GM18499 (cell line): ENCODE data around the gene MACF1.

Experiments
- ATAC-seq: cut with Tn5 transposase; IDR thresholded peaks from one replicate; pipeline ENCODE4 v1.9.1; 2021; ENCODE audit warnings: moderate number of reproducible peaks; ENCODE audit not compliant: insufficient read depth, unreplicated experiment

Gene MACF1

DNA sequence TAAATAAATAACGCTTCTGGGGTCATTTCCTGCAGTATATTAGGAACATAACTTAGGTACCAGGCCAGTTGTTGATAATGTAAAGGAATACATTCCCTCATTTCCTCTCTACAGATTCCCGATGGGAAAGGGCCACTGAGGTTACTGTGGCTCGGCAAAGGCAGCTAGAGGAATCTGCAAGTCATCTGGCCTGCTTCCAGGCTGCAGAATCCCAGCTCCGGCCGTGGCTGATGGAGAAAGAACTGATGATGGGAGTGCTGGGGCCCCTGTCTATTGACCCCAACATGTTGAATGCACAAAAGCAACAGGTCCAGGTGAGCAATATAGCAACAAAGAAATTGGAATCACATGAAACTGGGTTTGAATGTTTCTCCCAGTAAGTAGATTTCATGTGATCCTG is 177.3 kb downstream of the MACF1 start:
- ATAC-seq: no peak

DNA sequence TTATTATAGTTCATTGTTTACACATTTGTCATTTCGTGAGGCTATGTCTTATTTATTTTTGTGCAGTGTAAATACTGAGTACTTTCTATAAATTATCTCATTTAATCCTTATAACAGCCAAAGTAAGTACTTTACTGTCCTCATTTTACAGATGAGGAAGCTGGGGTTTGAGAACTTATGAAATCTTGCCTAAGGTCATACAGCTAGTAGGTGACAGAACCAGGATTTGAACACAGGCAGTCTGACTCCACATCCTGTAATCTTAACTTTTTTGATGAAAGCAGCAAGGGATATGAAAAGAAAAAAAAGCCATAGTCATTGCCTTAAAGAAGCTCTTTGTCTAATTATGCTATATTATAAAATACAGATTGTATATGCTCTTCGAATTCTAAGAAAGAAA is 179.8 kb downstream of the MACF1 start:
- ATAC-seq: no peak

DNA sequence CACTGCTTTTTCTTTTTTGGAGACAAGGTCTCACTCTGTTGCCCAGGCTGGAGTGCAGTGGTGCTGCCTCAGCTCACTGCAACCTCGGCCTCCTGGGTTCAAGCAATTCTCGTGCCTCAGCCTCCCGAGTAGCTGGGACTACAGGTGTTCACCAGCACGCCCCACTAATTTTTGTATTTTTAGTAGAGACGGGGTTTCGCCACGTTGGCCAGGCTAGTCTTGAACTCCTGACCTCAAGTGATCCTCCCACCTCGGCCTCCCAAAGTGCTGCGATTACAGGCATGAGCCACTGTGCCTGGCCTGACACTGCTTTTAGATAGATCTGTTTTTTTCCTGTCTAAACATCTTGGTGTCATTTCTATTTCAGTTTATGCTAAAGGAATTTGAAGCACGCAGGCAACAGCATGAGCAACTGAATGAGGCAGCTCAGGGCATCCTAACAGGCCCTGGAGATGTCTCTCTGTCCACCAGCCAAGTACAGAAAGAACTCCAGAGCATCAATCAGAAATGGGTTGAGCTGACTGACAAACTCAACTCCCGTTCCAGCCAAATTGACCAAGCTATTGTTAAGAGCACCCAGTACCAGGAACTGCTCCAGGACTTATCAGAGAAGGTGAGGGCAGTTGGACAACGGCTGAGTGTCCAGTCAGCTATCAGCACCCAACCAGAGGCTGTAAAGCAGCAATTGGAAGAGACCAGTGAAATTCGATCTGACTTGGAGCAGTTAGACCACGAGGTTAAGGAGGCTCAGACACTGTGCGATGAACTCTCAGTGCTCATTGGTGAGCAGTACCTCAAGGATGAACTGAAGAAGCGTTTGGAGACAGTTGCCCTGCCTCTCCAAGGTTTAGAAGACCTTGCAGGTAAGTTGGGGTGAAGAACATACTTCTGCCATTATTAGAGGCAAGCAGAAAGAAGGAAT is 180.8 kb downstream of the MACF1 start:
- ATAC-seq: no peak

DNA sequence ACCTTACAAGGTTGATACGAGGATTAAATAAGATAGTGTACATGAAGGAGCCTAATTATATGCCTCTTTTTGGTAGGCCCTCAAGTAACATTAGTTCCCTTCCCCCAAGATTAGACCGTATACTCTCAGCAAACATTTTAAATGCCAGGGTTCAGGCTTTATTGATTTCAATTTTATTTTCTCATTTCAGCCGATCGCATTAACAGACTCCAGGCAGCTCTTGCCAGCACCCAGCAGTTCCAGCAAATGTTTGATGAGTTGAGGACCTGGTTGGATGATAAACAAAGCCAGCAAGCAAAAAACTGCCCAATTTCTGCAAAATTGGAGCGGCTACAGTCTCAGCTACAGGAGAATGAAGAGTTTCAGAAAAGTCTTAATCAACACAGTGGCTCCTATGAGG is 182.5 kb downstream of the MACF1 start:
- ATAC-seq: no peak

DNA sequence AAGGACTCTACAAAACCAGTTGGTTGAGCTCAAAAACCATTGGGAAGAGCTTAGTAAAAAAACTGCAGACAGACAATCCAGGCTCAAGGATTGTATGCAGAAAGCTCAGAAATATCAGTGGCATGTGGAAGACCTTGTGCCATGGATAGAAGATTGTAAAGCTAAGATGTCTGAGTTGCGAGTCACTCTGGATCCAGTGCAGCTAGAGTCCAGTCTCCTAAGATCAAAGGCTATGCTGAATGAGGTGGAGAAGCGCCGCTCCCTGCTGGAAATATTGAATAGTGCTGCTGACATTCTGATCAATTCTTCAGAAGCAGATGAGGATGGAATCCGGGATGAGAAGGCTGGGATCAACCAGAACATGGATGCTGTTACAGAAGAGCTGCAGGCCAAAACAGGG is 183.0 kb downstream of the MACF1 start:
- no peak for ATAC-seq

DNA sequence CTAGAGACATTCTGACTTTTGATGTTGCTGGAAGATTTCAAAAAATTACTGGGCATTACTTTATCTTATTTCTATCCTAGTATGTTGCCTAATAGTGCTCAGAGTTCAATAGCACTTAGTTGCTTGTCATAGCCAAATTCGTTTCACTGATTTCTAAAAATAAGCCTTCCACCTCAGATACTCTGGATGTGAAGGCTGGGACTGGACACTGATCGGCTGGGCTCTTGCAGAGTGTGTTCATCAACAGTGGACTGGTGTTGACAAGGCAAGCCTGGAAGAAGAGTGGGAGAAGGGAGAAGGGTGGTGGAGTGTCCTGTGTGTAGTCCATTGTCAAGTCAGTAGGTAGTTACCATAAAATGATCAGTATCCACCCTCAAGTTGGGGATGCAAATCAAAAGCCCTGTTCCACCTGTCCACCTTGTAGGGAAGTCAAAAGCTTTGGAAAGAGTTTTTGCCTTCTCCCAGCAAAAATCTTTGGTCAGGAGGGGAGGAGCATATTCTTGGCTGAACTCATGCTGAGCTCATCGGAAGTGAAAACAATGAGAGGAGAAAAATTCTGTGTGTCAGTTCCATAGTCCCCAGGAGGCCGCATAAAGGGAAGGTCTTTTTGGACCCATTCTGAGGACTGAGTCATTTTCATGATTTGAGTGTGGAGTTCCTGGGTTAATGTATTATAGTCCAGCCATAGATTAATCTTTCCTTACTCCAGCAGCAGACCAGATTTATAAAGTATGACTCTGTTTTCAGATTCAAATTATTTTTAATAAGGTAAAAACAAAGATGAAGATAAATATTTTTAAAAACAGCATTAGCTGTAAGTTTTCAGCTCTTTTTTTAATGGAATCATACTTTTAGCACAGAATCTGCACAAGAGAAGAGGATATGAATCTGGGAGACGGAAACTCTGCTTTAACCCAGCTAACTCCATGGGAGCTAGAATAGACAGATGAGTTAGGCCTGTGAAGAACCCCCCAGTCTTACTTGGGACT is 187.5 kb downstream of the MACF1 start:
- no peak for ATAC-seq

DNA sequence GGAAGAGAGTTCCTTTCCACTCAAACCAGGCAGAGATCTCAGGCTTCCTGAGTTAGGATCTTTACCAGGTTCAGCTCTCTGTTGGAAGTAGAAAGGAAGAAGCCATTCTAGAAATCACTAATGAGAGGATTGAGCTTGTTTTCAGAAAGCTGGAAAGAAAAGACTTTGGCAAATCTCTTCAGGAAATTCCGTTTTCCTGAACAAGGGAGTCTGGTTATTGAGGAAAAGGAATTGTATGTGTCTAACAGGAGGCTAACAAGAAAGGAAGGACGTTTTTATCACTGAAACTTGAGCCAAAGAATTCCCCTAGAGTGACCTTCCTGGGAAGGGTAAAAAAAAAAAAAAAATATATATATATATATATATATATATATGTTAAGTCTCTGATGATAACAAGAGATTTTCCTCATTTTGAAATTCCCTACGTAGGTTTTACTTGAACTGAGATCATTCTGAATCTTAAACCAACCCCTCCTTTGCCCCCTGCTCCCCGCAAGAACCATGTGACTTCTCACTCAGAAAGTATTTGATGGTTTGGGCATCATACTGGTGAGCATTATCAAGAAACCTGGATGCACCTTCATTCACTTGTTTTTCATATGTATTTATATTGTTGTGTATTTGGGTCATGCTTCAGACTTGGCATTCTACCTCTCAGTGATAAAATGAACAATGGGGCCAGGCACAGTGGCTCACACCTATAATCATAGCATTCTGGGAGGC is 188.5 kb downstream of the MACF1 start:
- ATAC-seq: no peak

DNA sequence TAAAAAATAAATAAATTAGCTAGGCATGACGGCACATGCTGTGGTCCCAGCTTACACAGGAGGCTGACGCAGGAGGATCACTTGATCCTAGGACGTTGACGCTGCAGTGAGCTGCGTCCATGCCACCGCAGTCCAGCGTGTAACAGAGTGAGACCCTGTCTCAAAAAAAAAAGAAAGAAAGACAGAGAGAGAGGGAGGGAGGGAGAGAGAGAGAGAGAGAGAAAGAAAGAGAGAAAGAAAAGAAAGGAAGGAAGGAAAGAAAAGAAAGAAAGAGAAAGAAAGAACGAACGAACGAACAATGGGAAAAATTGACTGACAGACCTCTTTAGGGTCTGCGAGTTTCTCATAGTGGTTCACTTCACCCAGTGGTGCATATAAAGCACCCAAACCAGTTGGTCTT is 189.2 kb downstream of the MACF1 start:
- ATAC-seq: no peak

DNA sequence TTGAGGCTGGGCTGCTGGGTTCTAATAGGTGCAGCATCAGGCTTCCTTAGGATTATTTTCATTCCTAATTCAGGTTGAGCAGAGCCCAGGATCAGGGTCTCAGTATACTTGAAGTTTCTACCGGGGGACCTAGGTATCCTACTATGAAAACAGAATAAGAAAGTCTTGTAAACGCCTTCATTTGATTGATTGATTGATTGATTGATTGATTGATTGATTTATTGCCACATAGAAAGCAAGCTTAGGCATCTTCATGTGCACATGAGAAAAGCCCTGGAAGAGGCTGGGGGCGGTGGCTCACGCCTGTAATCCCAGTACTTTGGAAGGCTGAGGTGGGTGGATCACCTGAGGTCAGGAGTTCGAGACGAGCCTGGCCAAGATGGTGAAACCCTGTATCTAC is 189.6 kb downstream of the MACF1 start:
- no peak for ATAC-seq

DNA sequence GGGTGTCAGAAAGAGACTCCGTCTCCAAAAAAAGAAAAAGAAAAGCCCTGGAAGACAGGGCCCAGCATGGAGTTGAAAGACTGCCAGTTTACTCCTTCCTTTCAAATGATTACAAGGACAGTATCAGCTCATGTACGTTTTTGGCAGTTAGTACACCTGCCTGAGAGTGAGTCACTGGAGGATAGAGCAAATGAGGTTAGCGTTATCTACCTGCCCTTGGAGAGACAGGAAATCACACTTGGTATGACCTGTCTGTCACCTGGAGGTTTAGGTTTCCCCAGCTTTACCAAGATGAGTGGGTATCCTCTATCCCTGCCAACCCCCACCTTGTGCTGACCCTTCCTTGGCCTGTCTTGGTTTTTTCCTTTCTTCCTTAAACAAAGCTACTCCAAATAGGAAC is 190.1 kb downstream of the MACF1 start:
- no peak for ATAC-seq

DNA sequence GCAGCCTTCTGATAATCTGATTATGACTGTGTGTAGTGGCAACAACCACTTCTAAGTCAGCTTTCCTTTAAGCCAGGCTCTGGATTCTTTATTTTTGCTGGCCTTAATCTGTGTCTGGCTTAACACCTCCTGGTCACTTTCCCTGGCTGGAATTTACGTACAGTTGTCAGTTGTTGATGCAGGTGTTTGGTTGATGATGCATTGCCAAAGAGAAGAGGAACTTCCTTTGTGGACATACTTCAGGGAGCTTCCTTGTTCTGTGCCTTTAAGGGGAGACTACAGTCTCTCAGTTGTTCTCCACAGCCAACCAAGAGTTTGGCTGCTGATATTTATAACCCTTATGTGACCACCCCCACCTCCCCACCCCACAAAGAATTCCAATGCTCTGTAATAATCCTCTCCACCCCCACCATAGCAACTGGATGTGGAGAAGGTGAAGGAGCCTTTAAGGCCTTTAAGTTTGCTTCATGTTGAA is 190.9 kb downstream of the MACF1 start:
- ATAC-seq: no peak

DNA sequence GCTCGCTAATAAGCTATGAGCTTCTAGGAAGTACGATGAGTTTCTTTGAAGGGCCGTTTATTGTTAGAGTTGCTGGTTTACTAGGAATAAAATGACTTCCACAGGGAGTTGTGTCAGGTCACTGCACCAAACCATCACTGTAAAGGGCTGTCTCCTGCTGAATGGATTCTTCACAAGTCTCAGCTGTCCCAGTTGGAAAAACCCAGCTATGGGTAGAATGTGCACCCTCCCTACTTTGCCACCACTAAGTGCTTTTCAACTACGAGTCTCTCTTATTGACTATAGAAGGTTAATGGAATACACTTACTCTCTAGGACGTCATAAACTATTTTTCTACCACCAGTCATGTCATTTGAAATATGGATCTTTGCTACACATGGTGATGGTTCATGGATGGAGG is 192.2 kb downstream of the MACF1 start:
- no peak for ATAC-seq

DNA sequence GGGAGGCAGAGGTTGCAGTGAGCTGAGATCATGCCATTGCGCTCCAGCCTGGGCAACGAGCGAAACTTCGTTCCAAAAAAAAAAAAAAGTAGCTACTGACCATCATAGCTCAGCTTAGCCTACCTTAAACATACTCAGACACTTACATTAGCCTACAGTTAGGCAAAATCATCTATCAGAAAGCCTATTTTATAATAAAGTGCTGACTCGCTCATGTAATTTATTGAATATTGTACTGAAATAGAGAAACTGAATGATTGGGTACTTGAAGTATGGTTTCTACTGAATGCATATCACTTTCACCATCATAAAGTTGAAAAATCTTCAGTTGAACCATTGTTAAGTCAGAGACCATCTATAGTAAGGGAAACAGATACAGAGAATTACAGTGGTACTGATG is 193.0 kb downstream of the MACF1 start:
- no peak for ATAC-seq

DNA sequence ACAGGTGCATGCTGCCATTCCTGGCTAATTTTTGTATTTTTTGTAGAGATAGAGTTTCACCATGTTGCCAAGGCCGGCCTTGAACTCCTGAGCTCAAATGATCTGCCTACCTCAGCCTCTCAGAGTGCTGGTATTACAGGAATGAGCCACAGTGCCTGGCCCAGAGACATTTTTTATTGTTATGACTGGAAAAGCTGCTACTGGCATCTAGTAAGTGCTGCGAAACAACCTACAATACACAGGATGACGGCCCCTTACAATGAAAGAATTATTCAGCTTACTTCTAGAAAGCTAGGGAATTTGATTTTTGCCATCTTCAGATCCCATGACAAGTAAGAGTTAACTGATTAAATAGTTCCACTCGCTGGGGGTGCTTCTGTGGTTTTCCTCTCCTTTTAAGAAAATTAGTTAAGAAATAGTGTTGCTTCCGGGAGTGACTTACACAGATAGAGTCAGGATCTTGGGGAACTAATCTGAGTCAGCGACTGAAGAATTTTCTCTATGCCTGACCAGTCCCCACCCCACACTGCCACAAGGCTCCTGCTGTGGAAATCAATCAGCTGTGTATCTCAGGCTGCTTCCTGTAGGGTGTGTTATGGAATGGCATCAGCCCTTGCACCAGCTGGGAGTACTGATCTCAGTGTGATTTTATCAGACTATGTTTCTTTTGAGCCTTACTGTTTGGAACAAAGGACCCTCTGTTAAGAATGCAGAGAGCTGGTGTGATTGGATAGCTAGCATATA is 194.0 kb downstream of the MACF1 start:
- ATAC-seq: no peak

DNA sequence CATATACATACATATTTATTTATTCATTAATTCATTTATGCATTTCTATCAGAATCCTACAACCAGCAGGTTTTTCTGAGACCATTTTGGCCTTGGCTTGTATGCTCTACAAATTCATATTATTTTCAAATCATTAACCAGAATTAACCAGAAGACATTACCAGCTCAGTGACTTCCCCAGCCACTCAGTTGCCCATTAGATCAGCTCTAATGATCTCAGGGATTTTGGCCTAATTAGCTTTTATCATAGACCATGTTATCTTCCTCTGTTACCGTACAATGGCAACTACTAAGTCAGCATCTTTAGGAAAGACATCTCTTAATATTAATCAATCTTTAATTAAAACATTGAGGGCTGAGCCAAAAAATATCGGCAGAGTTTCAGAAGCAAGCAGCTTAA is 196.6 kb downstream of the MACF1 start:
- ATAC-seq: no peak

DNA sequence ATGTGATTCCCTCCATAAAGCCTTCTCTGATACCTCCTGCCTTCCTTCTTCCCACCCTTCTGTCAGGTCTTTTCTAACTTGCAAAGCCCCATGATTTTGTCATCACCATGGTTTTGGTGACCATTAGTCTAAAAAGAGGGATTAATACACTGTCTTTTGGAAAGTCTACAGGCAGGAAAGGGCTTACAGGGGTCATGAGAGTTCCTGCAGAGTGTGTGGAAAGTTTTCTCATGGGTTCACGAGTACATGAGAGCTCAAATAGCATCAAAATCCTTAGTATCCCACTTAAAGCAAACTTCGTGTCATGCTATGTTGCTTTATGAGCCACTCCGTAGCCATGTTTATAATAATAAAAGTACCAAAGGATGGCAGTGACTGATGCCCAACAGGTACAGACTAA is 200.4 kb downstream of the MACF1 start:
- ATAC-seq: no peak

DNA sequence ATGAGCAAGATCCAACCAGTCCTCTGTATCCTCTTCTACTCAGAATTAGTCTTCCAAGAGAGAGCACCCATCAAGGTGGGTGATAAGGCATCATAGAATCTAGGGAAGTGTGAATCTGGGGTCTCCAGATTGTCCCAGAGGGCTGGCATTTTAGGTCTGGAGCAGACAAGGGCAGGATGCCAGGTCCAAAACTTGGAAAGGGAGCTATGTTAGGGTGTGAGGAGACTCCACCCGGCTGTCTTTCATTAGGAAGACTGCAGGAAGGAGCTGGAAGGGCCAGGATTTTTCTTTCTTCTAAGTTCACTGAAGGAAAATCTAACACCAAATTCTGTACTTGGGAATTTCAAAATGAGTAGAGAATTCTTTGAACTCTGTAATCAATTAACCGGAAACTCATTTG is 200.9 kb downstream of the MACF1 start:
- ATAC-seq: no peak

DNA sequence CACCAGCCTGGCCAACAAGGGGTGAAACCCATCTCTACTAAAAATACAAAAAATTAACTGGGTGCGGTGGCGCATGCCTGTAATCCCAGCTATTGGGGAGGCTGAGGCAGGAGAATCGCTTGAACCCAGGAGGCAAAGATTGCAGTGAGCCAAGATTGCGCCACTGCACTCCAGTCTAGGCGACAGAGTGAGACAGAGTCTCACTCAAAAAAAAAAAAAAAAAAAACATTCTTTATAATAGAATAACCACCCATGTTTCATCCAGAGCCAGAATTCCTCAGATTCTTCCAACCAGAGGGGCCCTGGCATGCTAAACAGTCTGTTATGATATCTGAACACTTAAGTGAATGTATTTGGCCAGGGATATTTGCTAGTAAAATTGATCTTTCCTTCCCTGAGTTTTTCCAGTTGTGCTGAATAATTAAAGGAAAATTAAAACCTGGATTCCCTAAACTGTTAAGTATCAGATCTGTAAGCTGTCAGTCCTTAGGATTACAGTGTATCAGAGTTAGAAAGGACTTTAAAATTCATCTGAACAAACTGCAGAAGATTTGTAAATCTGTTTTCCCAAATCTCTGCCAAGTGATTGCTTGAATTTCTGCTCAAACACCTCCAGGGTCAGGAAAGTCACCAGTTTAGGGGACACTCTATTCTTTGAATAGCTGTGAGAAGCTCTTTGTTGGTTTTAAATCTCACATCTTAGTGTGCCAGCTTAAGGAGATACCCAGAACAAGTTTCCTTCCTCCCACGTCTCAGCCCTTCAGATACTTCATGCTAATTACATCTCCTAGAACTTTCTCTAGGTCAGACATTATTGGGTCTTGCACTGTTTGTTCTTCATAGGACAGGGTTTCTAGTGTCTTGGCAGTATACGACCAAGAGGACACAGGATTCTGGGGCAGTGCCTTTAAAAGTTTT is 202.3 kb downstream of the MACF1 start:
- no peak for ATAC-seq

DNA sequence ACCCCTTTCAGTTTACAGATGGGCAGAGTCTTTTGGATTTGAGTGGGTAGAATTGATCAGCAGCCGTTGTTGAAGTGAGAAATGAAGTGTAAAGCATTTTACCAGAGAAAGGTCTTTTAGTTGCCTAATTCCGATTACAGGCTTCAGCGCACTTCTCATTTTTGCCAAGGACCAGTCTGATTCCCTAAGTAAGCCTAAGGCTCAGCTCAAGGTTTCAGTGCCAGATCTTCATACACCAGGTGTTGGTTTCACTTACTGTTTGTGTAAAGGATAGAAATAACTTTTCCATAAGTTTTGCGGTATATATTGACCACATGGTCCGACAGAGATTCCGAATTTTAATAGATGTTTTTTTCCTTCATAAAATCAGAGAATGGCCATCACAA is 203.0 kb downstream of the MACF1 start:
- no peak for ATAC-seq
